ENCODE measurements around the gene CXCR3.
"Not testable (repeated sequence)": the region's sequence is repeated elsewhere in the genome, so short reads cannot be mapped to it uniquely, and the experiment has no call there.

Gene CXCR3

DNA sequence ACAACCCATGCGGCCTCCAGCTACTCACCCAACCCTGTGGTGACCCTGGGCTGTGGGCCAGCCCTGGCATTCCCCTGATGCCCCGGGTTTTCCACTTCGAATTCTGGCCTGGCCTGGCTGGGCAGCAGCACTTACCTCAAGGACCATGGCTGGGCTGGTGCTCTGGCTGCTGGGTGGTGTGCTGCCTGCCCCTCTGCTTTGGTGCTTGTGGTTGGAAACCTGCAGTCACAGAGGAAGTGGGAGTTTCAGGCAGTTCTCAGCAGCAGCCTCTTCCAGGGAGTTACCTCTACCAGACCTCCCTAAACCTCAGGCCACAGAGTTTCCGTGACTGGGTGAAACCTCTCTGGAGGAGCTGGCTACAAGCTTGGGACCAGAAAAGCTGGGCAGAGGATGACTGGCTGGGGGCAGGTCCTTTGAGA lies at the start of gene CXCR3:
CXCR3 (minus strand) TSS at position 209 of the 419 bp plus-strand sequence; CDS start at position 147, 62 bp downstream.
- peak within 1 kb of the TSS; percentile 43; the same call in 1 of the 2 replicates for H3K4me3 ChIP-seq (ENCODE audit: low read length)
- no peak for TF ChIP-seq ZNF274 (IDR thresholded peaks at IDR 0.05; ENCODE audit: low read depth, low read length)

- H3K4me3 ChIP-seq (ENCODE audit: low read length): no peak within 1 kb of the TSS
- TF ChIP-seq ZNF274 (IDR thresholded peaks at IDR 0.05; ENCODE audit: low read depth, low read length): no peak
Observed at GRCh38 chrX:71667328-71668247, 49.3 kb upstream of the CXCR3 start, which contains the start of gene LOC101059915. TSS of gene LOC101059915 (plus strand) at chrX:71667546.

DNA sequence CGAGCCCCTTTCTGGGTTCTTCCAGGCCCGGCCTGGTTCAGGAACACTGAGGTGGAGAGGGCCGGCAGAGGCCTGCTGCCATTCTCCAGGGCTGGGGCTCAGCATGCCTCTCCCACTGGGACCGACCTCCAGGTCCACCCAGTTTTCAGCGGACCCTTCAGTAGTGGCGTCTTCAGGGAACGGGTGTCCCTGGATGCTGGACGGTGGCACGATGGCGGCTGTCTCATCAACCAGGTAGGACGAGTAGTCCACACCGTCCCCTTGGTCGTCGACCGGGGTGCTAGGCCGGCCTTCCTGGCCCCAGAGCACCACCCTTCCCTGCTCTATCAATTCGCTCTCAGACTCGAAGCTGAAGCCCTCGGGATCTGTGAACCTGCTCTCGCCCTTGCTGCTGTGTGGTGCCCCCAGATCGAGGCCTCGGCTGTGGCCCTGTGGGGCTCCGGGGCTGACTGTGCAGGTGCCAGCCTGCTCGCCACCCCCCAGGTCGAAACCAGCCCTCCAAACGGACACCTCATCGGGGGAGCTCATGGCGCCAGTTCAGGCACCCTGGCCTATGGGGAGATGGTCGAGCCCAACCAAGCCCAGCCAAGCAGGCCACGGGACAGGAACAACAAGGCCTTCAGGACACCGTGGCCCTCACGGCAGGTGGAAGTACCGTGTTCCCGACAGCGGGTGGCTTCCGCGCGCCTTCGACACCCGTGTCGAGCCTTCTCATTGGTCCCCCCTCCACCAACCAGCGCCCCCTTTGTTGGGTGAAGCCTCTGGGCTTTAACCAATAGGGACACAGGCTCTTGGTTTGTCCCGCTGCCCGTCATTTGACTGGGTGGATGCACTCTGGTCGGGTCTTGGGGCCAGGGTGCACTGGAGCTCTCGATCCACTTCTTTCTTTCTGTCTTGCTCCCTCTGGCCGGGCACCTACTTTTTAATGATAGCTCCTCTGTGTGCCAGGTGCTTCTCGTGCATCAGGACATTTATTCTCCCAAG lies 48.2 kb upstream of the CXCR3 start:
- no peak for TF ChIP-seq ZNF274 (IDR thresholded peaks at IDR 0.05; ENCODE audit: low read depth, low read length)
- no peak overlapping the region for H3K4me3 ChIP-seq (ENCODE audit: low read length)

- no peak for TF ChIP-seq ZNF274 (IDR thresholded peaks at IDR 0.05; ENCODE audit: low read depth, low read length)
- no peak overlapping the region for H3K4me3 ChIP-seq (ENCODE audit: low read length)
Observed at GRCh38 chrX:71665747-71666146, 47.4 kb upstream of the CXCR3 start.

- no peak overlapping the region for H3K4me3 ChIP-seq (ENCODE audit: low read length)
- TF ChIP-seq ZNF274 (IDR thresholded peaks at IDR 0.05; ENCODE audit: low read depth, low read length): no peak
Observed at GRCh38 chrX:71664889-71665491, 46.7 kb upstream of the CXCR3 start.

DNA sequence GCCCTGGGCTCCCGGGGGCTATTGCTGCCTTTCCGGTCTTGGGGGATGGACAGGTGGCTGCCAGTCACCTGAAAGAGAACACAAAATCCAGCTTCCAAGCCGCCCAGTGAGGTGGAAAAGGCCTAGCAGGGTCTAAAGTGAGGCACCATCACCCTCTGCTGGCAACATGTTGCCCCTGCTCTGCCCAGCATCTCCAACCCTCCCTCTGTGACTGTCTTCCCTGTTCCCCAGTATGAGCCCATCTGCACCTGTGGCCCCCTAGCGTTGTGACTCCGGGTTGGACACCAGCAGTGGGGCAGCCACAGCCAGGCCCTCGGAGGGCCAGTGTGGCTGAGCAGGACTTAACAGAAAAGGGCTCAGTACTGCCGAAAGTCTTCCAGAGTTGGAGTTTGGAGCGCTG lies 45.9 kb upstream of the CXCR3 start:
- H3K4me3 ChIP-seq (ENCODE audit: low read length): not testable (repeated sequence)

DNA sequence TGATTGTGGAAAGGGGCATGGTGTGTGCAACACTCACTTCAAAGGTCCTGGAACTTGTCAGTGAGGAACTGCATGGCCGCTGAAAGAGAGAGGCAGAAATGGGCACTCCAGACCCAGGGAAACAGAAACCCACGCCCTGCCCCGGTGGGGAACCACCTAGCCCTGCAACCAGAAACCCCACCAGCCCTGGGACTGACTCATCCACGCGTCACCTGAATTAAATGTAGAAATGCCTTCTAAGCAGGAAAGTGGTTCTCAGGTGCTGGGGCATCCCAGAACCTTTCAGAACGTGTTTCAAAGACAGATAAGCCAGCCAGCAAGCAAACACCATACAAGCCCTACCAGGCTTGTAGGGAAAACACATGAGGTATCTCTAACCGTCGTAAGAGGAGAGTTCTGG lies 44.9 kb upstream of the CXCR3 start:
- H3K4me3 ChIP-seq (ENCODE audit: low read length): not testable (repeated sequence)

- H3K4me3 ChIP-seq (ENCODE audit: low read length): not testable (repeated sequence)
Observed at GRCh38 chrX:71662654-71663053, 44.3 kb upstream of the CXCR3 start.

- TF ChIP-seq ZNF274 (IDR thresholded peaks at IDR 0.05; ENCODE audit: low read depth, low read length): no peak
- H3K4me3 ChIP-seq (ENCODE audit: low read length): no peak overlapping the region
Observed at GRCh38 chrX:71661919-71662318, 43.6 kb upstream of the CXCR3 start.

DNA sequence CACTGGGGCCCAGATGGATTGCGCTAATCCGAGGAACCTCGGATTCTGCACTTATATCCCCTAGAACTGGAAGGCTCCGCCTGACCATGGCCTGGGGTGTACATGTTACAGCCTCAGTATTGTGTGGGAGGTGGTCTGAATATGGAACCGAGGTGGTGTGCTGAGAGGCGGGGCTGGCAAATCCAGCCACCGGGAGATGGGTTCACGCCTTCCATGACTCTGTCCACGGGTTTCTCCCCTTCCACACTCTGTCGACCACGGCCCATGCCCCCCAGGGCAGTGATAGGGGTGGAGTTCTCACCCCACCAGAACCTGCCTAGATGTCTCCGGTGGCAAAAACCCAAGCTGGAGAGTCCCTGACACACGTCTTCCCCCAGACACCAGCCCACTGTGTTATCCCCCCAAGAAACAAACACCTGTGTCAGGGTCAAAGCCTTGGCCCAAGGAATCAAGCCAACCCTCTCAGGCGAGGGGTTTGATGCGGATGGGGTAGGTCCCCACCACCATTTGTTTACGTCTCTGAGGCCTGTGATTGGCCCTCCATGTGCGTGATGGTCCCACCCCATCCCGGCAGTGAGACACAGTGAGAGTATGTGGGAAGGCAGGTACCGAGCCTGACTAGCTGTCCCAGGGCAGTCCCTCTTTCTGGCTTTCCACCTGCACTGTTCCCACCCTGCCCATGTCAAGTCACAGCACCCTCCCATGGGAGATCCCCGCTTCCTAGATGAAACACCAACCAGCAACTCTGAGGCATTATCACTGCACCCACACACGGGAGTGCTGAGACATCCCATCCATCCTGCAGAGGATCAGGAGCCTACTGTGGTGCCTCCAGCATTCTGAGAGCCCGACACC lies 42.5 kb upstream of the CXCR3 start:
- no peak overlapping the region for H3K4me3 ChIP-seq (ENCODE audit: low read length)
- no peak for TF ChIP-seq ZNF274 (IDR thresholded peaks at IDR 0.05; ENCODE audit: low read depth, low read length)

- TF ChIP-seq ZNF274 (IDR thresholded peaks at IDR 0.05; ENCODE audit: low read depth, low read length): no peak
Observed at GRCh38 chrX:71659959-71660358, 41.6 kb upstream of the CXCR3 start.

GRCh38 chrX:71659342-71659741 lies 41.0 kb upstream of the CXCR3 start:
- H3K4me3 ChIP-seq (ENCODE audit: low read length): no peak overlapping the region
- TF ChIP-seq ZNF274 (IDR thresholded peaks at IDR 0.05; ENCODE audit: low read depth, low read length): no peak

More at GRCh38 chrX:71659959-71660358, 41.6 kb upstream of the CXCR3 start:
- H3K4me3 ChIP-seq (ENCODE audit: low read length): no peak overlapping the region

DNA sequence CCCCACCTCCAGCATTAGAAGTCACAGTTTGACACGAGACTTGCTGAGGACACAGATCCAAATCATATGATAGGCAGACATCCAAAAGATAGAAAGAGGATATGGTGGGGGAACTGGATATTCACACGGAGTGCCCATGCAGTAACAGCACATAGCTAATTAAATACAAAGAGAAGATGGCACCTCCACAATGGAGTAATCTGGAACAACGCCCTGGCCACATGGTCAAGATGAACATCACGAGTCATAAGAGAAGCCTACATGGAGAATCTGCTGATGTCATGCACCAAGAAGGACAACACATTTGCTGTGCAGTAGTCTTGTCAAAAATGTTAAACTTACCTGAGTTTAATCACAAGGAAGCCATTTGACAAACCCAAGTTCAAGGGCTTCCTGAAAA lies 39.0 kb upstream of the CXCR3 start:
- no peak for TF ChIP-seq ZNF274 (IDR thresholded peaks at IDR 0.05; ENCODE audit: low read depth, low read length)
- H3K4me3 ChIP-seq (ENCODE audit: low read length): no peak overlapping the region

Measured in GM08714 (cell line).